Femur (tissue), 1 donor: ENCODE data around the gene EPB41L2.
"Not testable (repeated sequence)": the region's sequence is repeated elsewhere in the genome, so short reads cannot be mapped to it uniquely, and the experiment has no call there.

Experiments
- DNase-seq: peaks from one replicate; pipeline ENCODE4 v3.0.0-alpha.2; 2017

EPB41L2 gene

GRCh38 chr6:130970839-130971410 lies 92.1 kb downstream of the EPB41L2 start:
- no peak for DNase-seq

DNA sequence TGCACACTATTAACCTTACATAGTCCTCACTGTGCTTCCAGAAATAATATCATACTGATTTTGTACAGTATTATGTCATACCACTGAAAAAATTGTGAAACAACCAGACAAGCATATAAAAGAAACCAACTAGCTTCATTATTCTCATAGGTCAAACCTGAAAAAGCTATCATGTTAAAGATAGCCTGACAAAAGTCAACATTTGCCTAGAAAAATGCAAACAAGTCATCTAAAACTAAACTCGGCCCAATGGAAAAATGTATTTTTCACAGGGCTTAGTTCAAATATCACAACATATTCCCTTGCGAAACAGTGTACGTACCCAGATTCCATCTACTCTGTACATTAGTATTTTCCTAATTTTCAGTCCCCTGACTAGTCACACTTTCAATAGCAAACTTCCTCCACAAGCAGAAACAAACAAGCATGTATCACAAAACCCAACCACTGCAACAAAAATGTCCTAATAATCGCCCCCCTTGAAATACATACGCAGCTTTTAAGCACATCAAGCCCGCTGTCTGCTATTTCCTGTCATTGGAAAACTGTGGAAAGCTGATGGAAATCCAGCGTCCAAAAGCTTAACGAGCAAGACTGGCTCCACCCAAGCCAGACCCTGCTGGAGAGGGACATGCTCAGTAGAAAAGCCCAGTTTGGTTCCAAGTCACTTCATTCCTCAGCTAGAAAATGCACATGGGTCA lies 93.1 kb downstream of the EPB41L2 start:
- DNase-seq, result peak; percentile 88

- no peak for DNase-seq
Observed at GRCh38 chr6:130969166-130969565, 93.9 kb downstream of the EPB41L2 start.

DNA sequence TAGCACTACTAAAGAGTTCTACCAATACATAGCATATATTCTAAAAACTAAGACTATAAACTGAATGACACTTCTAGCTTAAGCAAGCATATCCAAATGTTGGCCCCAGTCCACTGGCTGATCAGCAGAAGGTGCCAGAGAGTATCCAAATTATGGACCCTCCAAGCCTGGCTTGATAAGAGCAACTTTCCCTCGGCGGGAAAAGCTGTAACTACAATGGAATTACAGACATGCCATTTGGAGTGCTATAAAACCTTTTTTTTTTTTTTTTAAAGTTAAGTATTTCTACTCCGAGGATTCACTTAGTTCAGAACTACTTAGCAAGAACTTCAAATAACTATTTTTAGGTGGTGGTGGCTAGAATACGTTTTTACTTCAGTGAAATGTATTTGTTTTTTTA lies 94.6 kb downstream of the EPB41L2 start:
- DNase-seq, result peak; percentile 49

GRCh38 chr6:130967502-130968445 lies 95.3 kb downstream of the EPB41L2 start:
- no peak for DNase-seq

DNA sequence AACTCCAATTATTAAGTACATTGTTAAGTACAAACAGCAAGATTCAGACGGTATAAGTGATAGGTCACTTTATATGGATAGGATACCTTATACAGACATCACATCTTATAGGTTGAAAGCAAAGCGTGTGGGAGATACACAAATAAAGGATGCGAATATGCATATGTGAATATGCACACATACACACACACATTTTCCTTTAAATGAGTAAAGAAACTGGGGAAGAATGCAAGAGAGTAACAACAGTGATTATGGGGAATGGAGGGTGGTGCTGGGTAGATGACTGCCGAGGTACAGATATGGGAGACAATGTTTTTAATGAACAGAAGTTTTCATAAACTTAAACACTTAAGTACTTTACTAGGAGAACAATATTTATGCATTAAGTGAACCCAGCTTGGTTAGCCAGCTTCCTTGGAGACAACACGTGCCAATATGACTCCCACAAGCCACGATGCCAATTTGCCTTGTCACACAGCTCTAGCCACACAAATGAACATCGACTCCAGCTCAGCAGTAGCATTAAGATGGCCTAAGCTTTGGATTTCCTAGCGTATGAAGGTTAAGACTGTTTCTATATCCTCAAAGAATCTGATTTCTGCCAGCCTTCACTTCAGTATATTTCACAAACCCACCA lies 96.6 kb downstream of the EPB41L2 start:
- no peak for DNase-seq

GRCh38 chr6:130965656-130966055 lies 97.4 kb downstream of the EPB41L2 start:
- DNase-seq, result no peak

DNA sequence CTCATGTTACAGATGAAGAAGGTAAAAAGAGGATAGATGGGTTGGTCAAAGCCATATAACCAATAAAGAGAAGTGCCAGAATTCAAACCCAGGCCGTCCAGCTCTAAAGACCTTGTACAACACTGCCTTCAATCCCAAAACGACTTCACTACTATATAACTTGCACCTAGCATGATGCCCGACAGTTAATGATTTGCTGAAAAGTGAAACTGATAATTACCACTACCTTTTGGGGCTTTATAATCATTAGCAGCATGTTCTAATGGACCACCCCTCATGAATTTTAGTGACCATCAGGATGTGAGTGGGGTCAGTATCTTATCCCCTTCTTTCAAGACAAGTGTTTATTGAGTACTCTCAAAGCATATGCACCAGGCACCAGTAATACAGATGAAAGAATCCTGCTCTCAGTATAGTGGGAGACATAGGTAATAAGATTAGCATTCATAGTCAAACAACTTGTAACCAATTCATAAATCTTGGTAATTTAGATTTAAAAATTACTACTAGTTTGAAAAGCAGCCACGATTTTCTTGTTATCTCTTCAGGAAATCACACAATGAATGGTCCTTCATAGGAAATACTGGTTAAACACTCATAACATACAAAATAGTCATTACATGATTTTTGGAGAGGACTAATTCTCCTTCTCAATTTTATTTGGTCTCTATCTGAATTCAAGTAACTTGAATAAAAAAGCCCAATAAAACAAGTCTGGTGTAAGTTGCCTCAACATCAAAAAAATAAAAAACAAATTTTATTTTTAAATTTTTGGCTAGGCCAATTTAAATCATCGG lies 98.0 kb downstream of the EPB41L2 start:
- DNase-seq, result no peak

DNA sequence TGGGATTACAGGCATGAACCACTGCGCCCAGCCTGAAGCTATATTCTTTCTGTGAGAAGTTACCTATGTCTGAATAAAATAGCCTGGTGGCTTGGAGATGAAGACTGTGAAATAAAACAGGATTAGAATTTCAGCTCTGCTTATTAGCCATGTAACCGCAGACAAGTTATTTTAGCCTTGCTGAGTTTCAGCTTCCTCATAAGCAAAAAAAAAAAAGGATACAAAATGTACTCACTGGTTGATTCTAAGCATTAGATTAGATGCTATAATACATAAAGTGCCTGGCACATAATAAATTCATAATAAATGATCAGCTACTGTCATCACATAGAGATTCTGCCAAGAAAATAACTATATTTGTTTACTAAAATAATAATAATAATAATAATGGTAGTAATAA lies 98.8 kb downstream of the EPB41L2 start:
- no peak for DNase-seq

- DNase-seq, result no peak
Observed at GRCh38 chr6:130962966-130963365, 100.1 kb downstream of the EPB41L2 start.

DNA sequence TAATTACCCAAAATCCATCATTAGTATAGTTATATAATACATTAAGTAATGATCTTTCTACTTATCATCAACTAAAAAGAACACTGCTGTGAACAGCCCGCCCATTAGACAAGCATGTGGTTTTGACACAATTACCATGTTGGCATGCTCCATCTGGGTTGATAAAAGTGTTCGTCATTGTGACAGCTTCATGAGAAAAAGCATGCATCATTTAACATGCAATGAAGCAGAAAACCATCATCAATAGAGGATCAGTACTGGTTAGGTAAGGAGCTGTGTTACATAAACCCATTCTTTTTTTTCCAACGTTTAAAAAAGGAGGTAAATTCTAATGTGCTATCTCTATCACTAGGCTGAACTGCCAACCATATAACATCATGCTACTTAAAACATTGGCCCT lies 101.9 kb downstream of the EPB41L2 start:
- no peak for DNase-seq

DNA sequence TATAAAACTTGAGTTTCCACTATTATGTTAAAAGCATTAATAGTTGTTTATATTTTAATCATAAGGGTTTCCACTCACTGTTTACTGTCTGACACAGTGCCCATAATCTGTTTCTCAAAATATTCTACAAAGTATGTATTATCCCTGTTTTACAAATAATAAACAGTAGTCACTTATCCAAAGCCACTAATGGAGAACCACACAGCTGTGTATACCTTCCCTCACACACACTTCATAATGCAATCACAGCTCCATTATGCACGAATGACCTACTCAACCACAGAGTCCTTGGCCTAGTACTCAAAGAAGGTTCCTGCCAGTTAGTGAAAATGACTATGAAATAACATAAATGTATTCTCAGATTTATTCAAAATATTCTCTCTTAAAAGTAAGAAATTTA lies 103.1 kb downstream of the EPB41L2 start:
- DNase-seq, result no peak

DNA sequence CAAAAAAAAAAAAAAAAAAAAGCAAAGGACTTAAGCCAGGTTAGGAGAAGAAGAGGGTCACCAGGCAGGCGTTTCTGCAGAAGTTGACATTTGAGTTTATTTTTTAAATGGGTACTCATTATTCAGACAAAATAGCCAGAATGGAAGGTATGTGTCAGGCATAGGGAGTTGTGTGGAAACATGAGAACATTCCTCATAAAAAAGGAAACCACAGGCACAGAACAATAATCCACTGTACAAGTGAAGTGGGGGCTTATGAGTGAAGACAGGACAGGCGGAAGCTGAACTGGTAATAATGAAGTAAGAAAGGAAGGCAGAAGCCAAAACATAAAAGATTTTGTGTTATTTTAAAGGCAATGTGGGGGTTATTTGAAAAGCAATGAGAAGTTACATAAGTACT lies 104.6 kb downstream of the EPB41L2 start:
- DNase-seq, result no peak

DNA sequence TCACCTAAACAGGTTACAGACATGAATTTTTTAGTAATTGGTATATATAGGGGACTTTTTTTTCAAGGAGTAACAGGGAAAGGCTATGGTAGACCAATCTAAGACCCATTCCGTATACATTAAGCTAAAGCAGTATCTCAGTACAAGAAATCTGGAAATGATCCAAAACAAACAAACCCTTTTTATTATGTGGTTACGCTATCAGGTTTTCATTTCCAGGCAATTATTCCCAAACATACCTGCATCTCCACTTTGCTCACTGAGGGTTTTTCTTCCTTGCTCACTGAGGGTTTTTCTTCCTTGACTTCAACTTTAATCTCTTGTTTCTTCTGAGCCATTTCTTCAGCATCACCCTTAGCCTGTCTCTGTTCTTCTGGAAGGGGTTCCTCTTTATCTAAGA lies 107.3 kb downstream of the EPB41L2 start:
- DNase-seq, result no peak

GRCh38 chr6:130949553-130949952 lies 113.5 kb downstream of the EPB41L2 start:
- DNase-seq, result no peak

DNA sequence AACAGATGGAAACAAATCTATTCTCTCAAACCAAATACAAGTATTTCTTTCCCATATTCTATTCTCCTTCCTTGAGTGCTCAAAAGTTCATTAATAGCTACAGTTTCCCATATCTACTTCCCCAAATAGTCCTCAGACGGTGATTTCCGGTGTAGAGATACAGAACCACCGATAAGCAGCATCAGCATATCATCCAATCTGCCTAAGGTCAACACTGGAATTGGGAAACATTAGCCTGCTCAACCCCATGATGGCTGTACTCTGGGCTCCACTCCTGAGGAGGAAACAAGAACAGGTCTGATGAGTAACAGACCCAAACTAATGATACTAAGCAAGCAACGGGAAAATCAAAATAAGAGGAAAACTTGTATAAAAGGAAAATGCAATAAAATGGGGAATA lies 115.6 kb downstream of the EPB41L2 start:
- DNase-seq, result no peak

DNA sequence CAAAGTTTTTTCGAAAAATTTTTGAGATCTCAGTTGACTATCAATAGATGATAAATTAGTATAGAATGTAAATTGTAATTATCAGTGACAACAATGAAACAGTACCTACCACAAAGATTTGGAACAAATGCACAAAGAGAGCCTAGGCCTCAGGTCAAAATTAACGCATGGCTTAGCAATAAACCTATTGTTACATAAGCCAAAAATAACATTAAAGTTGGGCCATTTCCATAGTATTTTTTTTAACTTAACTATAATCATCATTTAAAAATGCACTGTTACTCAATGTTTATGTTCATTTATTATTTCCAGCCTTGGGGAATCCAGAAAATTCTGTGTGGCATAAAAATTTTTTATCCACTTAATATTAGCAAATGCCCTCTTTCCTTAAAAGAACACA lies 117.0 kb downstream of the EPB41L2 start:
- DNase-seq, result no peak

GRCh38 chr6:130945401-130945919 lies 117.6 kb downstream of the EPB41L2 start:
- no peak for DNase-seq

DNA sequence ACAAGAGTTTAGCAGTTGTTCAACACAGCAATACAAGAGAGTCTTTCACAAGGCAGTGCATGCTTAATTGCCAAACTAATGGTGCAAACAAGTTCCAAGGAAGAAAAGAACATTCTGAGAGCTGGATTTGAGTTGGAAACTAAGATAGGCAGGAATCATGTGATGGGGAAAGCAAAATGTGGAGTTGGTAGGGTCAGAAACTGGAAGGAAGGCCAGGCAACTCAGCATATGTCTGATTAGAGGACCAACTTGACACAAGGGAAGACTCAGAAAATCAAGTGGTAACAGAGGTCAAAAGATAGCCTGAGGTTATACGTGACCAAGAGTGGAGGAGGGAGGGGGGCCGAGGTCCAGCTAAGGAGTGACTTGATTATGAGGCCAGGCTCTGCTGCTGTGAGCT lies 118.6 kb downstream of the EPB41L2 start:
- DNase-seq, result no peak

GRCh38 chr6:130943738-130944137 lies 119.3 kb downstream of the EPB41L2 start:
- DNase-seq, result no peak

- not testable (repeated sequence) for DNase-seq
Observed at GRCh38 chr6:130942752-130943151, 120.3 kb downstream of the EPB41L2 start.

GRCh38 chr6:130937942-130938604 lies 125.0 kb downstream of the EPB41L2 start:
- no peak for DNase-seq
